Measurements from ENCODE around the gene LKAAEAR1. TPM values are rescaled to one million over a fixed set of nuclear protein-coding genes. Genes with fewer than 3 reads are reported as not detected.

The LKAAEAR1 gene
- total and polyA plus RNA-seq, 2 of the 13 experiments (the other 11 are each of a cell fraction or from before 2014, with no cell fraction given) = not detected

GRCh38 chr20:64099880-64100565 lies 15.8 kb upstream of the LKAAEAR1 start:
- Histone ChIP-seq H3K9me3 (ENCODE audit: low read length) (no peaks in the 10 kb centered on the region), H4K20me1 (ENCODE audit: insufficient read depth, low read length) (peaks cover 3% of the 10 kb centered on the region; the same call in 1 of the 2 replicates), H3K4me1 (ENCODE audit: insufficient read depth, low read length) (no peaks in the 10 kb centered on the region), H2AFZ (ENCODE audit: low read length) (no peak overlapping the region), H3K9ac (ENCODE audit: insufficient read depth, low read depth, low read length) (no peak overlapping the region), H3K4me2 (ENCODE audit: low read depth, low read length) (no peak overlapping the region), H3K4me3 (replicated peaks in 1 of 3; ENCODE audit: insufficient read depth in 1 of 3, low read depth in 2 of 3, low read length in 3 of 3) (no peak overlapping the region), H3K36me3 (replicated peaks in 1 of 2; ENCODE audit: control insufficient read depth in 1 of 2, insufficient read depth in 2 of 2, low read length in 2 of 2) (no peaks in the 10 kb centered on the region), H3K79me2 (ENCODE audit: insufficient read depth, low read length) (no peaks in the 10 kb centered on the region), H3K27me3 (ENCODE audit: control insufficient read depth in 1 of 2, insufficient read depth in 2 of 2, low read length in 2 of 2) (peaks cover 39 to 69% of the 10 kb centered on the region in 2 experiments), H3K27ac (ENCODE audit: extremely low read length, insufficient read depth, low read length) (no peak overlapping the region)
- no peak for ATAC-seq
- FAIRE-seq = no peak
- DNase-seq (ENCODE audit: low spot score) = no peak
- TF ChIP-seq GLI4 (CRISPR knock-in tag; IDR thresholded peaks at IDR 0.05; ENCODE audit: borderline replicate concordance) (no peak), ZNF552 (CRISPR knock-in tag; IDR thresholded peaks at IDR 0.05; ENCODE audit: borderline replicate concordance) (no peak)
- WGBS (ENCODE audit: low lambda C conversion rate) = 30% methylated on average over 14 of the region's 14 CpGs
- CTCF ChIA-PET (ENCODE audit: low intra/inter-chr PET ratio, low total read pairs) = interaction anchor here (0.6 to 2.9 kb wide), 2 partner anchors 20 to 23 kb away, joined by 3 to 21 read pairs; no protein-coding TSS in a partner anchor
- POLR2A ChIA-PET = no interaction called here
- in situ Hi-C loops (cut with HindIII; ENCODE audit: extremely low pct_ligation_motif_present, low pct_unique_long_range_greater_than_20kb) (no loop called here), intact Hi-C loops (cut with micrococcal nuclease; ENCODE audit: unreplicated experiment) (no loop called here)
- no TSS peak for BruUV-seq (replicated peaks)

DNA sequence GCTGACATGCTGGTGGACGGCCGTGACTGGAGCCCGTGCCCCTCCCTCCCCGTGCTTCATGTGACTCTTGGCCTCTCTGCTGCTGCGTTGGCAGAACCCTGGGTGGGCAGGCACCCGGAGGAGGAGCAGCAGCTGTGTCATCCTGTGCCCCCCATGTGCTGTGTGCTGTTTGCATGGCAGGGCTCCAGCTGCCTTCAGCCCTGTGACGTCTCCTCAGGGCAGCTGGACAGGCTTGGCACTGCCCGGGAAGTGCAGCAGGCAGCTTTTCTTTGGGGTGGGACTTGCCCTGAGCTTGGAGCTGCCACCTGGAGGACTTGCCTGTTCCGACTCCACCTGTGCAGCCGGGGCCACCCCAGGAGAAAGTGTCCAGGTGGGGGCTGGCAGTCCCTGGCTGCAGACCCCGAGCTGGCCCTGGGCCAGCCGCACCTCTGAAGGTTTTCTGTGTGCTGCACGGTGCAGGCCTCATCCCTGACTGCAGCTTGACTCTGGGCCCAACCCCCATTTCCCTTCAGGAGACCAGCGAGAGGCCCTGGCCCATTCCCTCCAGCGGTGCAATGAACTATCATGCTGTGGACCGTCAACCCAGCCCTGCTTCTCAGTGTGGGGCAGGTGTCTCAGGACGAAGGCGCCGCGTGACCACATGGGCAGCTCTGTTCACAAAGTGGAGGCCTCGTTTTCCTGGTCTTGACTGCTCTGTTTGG lies 15.0 kb upstream of the LKAAEAR1 start:
- Histone ChIP-seq H3K27me3 (ENCODE audit: control insufficient read depth in 1 of 2, insufficient read depth in 2 of 2, low read length in 2 of 2) (peaks cover 34 to 63% of the 10 kb centered on the region in 2 experiments), H4K20me1 (ENCODE audit: insufficient read depth, low read length) (peaks cover 3% of the 10 kb centered on the region; the same call in 1 of the 2 replicates), H3K4me1 (ENCODE audit: insufficient read depth, low read length) (no peaks in the 10 kb centered on the region), H3K79me2 (ENCODE audit: insufficient read depth, low read length) (no peaks in the 10 kb centered on the region), H3K4me3 (replicated peaks in 1 of 3; ENCODE audit: insufficient read depth in 1 of 3, low read depth in 2 of 3, low read length in 3 of 3) (no peak overlapping the region), H3K4me2 (ENCODE audit: low read depth, low read length) (no peak overlapping the region), H3K9ac (ENCODE audit: insufficient read depth, low read depth, low read length) (no peak overlapping the region), H3K36me3 (replicated peaks in 1 of 2; ENCODE audit: control insufficient read depth in 1 of 2, insufficient read depth in 2 of 2, low read length in 2 of 2) (no peaks in the 10 kb centered on the region), H3K27ac (ENCODE audit: extremely low read length, insufficient read depth, low read length) (no peak overlapping the region), H3K9me3 (ENCODE audit: low read length) (no peaks in the 10 kb centered on the region), H2AFZ (ENCODE audit: low read length) (no peak overlapping the region)
- ChIA-PET POLR2A (no interaction called here), CTCF (ENCODE audit: low intra/inter-chr PET ratio, low total read pairs) (no interaction called here)
- in situ Hi-C loops (cut with HindIII; ENCODE audit: extremely low pct_ligation_motif_present, low pct_unique_long_range_greater_than_20kb) = no loop called here
- BruUV-seq (replicated peaks) = no TSS peak
- DNase-seq (ENCODE audit: low spot score) = no peak
- intact Hi-C loops (cut with micrococcal nuclease; ENCODE audit: unreplicated experiment) = no loop called here
- WGBS (ENCODE audit: low lambda C conversion rate) = 30% methylated on average over 19 of the region's 21 CpGs
- no peak for FAIRE-seq
- ATAC-seq = no peak
- TF ChIP-seq RELA (CRISPR knock-in tag; IDR thresholded peaks at IDR 0.05) = no peak
- no peak for TF ChIP-seq ZNF543 (CRISPR knock-in tag; IDR thresholded peaks at IDR 0.05)
- TF ChIP-seq, protein P1, sequence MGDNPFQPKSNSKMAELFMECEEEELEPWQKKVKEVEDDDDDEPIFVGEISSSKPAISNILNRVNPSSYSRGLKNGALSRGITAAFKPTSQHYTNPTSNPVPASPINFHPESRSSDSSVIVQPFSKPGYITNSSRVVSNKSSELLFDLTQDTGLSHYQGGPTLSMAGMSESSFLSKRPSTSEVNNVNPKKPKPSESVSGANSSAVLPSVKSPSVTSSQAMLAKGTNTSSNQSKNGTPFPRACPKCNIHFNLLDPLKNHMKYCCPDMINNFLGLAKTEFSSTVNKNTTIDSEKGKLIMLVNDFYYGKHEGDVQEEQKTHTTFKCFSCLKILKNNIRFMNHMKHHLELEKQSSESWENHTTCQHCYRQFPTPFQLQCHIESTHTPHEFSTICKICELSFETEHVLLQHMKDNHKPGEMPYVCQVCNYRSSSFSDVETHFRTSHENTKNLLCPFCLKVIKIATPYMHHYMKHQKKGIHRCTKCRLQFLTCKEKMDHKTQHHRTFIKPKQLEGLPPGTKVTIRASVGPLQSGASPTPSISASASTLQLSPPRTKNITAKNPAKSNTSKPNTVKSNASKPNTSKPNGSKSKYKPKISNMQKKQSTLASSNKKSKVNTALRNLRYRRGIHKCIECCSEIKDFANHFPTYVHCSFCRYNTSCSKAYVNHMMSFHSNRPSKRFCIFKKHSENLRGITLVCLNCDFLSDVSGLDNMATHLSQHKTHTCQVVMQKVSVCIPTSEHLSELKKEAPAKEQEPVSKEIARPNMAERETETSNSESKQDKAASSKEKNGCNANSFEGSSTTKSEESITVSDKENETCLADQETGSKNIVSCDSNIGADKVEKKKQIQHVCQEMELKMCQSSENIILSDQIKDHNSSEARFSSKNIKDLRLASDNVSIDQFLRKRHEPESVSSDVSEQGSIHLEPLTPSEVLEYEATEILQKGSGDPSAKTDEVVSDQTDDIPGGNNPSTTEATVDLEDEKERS (CRISPR knock-in tag; IDR thresholded peaks at IDR 0.05) = no peak
- peak; percentile 44 for TF ChIP-seq MNT (IDR thresholded peaks at IDR 0.05)

All from HepG2 (cell line).